Left lung (tissue), 10 donors: ENCODE measurements around the gene CDCA4. TPM values are rescaled to one million over a fixed set of nuclear protein-coding genes. Genes with fewer than 3 reads are reported as not detected.

Experiments
- ATAC-seq: fragments of 200-7000 bp; cut with Tn5 transposase; one replicate; pipeline ENCODE4 v1.9.1; 2020; ENCODE audit warnings: moderate library complexity
- DNase-seq, 4 donors: peaks; one replicate each; pipeline ENCODE4 v3.0.0-alpha.2; 2013 to 2020
- H3K27ac ChIP-seq, 2 donors: fragments of 200-600 bp; sonication (generic) in 1 of 2; one replicate each; pipeline versions ENCODE4 v1.5.0 to v1.8.0; 2020 to 2021
- H3K27me3 ChIP-seq, 2 donors: fragments of 200-600 bp; sonication (generic) in 1 of 2; one replicate each; pipeline versions ENCODE4 v1.5.0 to v1.8.0; 2020 to 2021
- H3K36me3 ChIP-seq, 2 donors: fragments of 200-600 bp; sonication (generic) in 1 of 2; one replicate each; pipeline versions ENCODE4 v1.5.0 to v1.8.0; 2020 to 2021
- H3K4me1 ChIP-seq, 2 donors: fragments of 200-600 bp; one replicate each; pipeline ENCODE4 v1.8.0; 2021
- H3K4me3 ChIP-seq, 2 donors: fragments of 200-600 bp; sonication (generic) in 1 of 2; one replicate each; pipeline versions ENCODE4 v1.5.0 to v1.8.0; 2020 to 2021; ENCODE audit warnings: mild to moderate bottlenecking in 1 of 2
- H3K9me3 ChIP-seq, 2 donors: fragments of 200-600 bp; sonication (generic) in 1 of 2; one replicate each; pipeline versions ENCODE4 v1.5.0 to v1.8.0; 2020 to 2021
- intact Hi-C, 2 donors: fragments of 100-400 bp; cut with DNase I; formaldehyde crosslinking; loops; one replicate each; pipeline versions ENCODE4 v1.11.2 to v1.14.2; 2022
- polyA plus RNA-seq, 6 donors: library from polyadenylated mRNA; unstranded; fragments of 120-200 nt; gene quantifications; one replicate each; pipeline ENCODE4 v1.2.1, GENCODE V29; 2013; ENCODE audit not compliant: insufficient read length in 6 of 6
- total RNA-seq, 2 donors: library from RNA; stranded (reverse); fragmentation: NEBNext Ultra II Directional; extraction: Animal tissue kit (Norgen Biotek cat#: 25700); gene quantifications; one replicate each; pipeline ENCODE4 v1.2.1, GENCODE V29; 2021
- TF ChIP-seq, protein P1 (sequence below), 2 donors: fragments of 200-600 bp; sonication (generic) in 1 of 2; IDR thresholded peaks; one replicate each; pipeline versions ENCODE4 v1.5.0 to v1.8.0; 2021; ENCODE audit warnings: antibody characterized with exemption in 2 of 2
- donor health status: DM: no; HTN: yes; CAD: no.
- donor health status: DM: no; HTN: no; CAD: no.

CDCA4 gene
- total and polyA plus RNA-seq, 8 donors, result 9.4 to 30.6 (median 20.5) TPM

DNA sequence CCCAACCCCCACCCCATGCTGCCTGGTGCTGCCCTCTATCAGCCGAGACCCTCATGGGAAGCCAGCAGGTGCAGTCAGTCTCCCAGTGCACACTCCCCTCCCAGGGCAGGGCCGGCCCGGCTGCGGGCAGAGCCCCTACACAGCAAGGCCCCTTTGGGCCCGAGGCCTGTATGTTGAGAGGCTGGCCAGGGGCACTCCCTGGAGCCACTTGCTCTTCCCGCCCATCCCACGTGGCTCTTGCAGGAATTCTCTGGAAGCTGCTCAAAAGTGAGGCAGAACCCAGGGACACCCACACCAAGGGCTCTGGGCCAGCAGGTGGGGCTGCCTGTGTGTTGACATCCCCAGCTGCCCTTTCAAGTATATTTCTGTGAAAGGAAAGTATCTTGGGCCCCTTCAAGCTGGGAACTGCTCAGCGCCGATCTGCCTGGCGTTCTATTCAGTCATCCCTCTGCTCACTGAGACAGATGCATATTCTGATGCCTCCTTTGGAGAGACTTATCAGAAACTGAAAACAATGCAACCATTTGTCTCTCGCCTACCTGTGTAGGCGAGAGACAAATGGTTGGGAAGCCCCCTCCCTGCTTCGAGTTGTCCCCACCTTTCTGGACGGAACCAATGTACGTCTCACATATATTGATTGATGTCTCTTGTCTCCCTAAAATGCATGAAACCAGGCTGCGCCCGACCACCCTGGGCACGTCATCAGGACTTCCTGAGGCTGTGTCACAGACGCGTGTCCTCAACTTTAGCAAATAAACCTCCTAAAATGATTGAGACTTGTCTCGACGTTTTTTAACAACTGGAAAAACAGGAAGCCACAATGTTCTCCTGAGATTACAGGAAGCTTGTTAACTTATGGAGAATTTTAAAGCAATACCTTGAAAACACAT, 38.4 kb upstream of the CDCA4 start:
- TF ChIP-seq, protein P1, sequence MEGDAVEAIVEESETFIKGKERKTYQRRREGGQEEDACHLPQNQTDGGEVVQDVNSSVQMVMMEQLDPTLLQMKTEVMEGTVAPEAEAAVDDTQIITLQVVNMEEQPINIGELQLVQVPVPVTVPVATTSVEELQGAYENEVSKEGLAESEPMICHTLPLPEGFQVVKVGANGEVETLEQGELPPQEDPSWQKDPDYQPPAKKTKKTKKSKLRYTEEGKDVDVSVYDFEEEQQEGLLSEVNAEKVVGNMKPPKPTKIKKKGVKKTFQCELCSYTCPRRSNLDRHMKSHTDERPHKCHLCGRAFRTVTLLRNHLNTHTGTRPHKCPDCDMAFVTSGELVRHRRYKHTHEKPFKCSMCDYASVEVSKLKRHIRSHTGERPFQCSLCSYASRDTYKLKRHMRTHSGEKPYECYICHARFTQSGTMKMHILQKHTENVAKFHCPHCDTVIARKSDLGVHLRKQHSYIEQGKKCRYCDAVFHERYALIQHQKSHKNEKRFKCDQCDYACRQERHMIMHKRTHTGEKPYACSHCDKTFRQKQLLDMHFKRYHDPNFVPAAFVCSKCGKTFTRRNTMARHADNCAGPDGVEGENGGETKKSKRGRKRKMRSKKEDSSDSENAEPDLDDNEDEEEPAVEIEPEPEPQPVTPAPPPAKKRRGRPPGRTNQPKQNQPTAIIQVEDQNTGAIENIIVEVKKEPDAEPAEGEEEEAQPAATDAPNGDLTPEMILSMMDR (IDR thresholded peaks at IDR 0.05), result no peak
- ATAC-seq (peak; percentile 84), DNase-seq (peak in 3 of 4 donors; percentile 70 to 82 (median 82))
- peak overlapping the region in 1 of 2 donors; percentile 83 for H3K27ac ChIP-seq
- H3K9me3 ChIP-seq, result no peaks in the 10 kb centered on the region
- H3K4me1 ChIP-seq, result peaks cover 17 to 59% of the 10 kb centered on the region in 2 donors
- peaks cover 0 to 28% of the 10 kb centered on the region in 2 donors for H3K36me3 ChIP-seq
- intact Hi-C loops, result no loop called here
- H3K4me3 ChIP-seq, result no peak overlapping the region
- H3K27me3 ChIP-seq, result peaks cover 0 to 3% of the 10 kb centered on the region in 2 donors

DNA sequence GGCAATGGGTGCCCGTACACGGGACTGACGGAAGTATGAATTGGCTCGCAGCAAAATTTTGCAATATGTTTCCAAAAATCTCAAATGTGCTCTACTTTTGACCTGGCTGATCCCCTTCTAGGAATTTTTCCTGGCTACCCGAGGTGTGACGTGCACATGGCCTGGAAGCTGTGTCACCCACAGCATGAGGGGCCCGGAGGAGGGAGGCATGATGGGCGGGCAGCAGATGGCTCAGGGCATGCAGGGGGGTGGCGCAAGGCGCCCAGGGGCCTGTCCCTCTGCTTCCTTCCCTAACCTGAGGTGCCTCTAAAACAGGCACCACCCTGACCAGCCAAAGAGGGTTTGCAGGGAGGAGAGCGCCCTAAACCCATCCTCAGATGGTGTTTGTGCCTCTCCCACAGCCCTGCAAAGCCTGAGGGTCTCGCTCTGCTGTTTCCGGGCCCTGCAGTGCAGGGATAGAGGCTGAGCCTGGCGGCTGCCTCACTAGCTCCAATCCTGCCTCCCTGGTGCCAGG, 37.7 kb upstream of the CDCA4 start:
- H3K27ac ChIP-seq, result peak overlapping the region in 1 of 2 donors; percentile 83
- peaks cover 17 to 52% of the 10 kb centered on the region in 2 donors for H3K4me1 ChIP-seq
- no peak for ATAC-seq
- H3K36me3 ChIP-seq, result peaks cover 0 to 35% of the 10 kb centered on the region in 2 donors
- no peaks in the 10 kb centered on the region for H3K9me3 ChIP-seq
- H3K27me3 ChIP-seq, result peaks cover 0 to 3% of the 10 kb centered on the region in 2 donors
- H3K4me3 ChIP-seq, result no peak overlapping the region
- peak in 1 of 4 donors; percentile 83 for DNase-seq
- intact Hi-C loops, result no loop called here
- TF ChIP-seq, protein P1 (IDR thresholded peaks at IDR 0.05), result no peak

DNA sequence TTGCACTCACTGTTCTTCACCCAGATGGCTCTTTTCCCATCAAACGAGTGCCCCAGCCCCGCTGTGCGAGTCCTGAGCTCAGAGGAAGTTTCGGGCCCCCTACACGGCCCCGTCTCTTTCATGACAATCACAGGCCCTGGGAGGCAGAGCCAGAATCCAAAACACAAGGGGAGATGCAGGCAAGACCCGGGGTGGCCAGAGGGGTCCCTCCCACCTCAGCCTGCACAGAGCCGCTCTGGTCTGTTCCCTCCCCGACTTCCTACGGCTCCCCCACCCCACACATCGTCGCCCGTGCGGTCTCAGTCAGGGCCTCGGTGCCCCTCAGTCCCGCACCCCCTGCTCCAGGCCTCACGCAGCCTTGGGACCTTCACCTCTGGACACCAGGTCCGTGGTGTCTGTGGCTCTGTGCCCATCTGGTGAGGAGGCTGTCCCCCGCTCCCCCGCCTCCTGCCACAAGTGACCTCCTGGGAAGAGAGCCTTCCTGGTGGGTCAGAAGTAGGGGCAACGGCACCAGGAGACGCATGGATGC, 35.5 kb upstream of the CDCA4 start:
- Histone ChIP-seq H3K9me3 (no peaks in the 10 kb centered on the region), H3K4me1 (peaks cover 16 to 31% of the 10 kb centered on the region in 2 donors), H3K27ac (no peak overlapping the region), H3K4me3 (no peak overlapping the region), H3K36me3 (peaks cover 0 to 55% of the 10 kb centered on the region in 2 donors), H3K27me3 (peaks cover 0 to 1% of the 10 kb centered on the region in 2 donors)
- intact Hi-C loops, result no loop called here
- TF ChIP-seq, protein P1 (IDR thresholded peaks at IDR 0.05), result no peak
- peak in 1 of 4 donors; percentile 74 for DNase-seq
- ATAC-seq, result no peak

DNA sequence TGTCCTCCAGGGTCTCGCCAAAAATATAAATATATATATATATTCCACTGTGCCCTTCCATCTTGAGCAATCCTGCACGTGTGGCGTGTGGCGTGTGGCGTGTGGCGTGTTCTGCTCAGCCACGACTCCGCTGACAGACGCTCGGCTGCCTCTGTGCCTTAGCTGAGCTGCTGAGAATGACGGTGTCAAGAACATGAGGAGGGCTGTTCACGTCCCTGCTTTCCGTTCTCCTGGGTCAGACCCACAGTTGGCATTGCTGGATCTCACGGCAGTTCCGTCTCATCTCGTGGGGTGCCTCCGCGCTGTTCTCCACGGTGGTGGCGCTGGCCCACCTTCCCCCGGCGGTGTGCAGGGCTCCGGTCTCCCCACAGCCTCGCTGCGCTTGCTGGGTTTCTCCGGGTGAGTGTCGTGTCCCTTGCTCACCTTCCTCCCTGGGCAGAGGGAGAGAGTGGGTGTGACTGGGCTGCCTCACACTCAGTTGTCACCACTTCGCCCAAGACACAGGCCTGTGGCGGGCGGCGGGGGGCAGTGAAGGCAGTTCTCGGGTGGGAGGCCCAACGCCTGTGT, 34.9 kb upstream of the CDCA4 start:
- TF ChIP-seq, protein P1 (IDR thresholded peaks at IDR 0.05), result no peak
- peaks cover 10 to 26% of the 10 kb centered on the region in 2 donors for H3K4me1 ChIP-seq
- H3K9me3 ChIP-seq, result no peaks in the 10 kb centered on the region
- H3K27ac ChIP-seq, result no peak overlapping the region
- peaks cover 0 to 60% of the 10 kb centered on the region in 2 donors for H3K36me3 ChIP-seq
- no peak for ATAC-seq
- DNase-seq, result peak in 1 of 4 donors; percentile 62
- intact Hi-C loops, result no loop called here
- no peaks in the 10 kb centered on the region for H3K27me3 ChIP-seq
- no peak overlapping the region for H3K4me3 ChIP-seq
